ENCODE measurements around the gene NECAB3. TPM values are rescaled to one million over a fixed set of nuclear protein-coding genes. Genes with fewer than 3 reads are reported as not detected.
"Not testable (repeated sequence)": the region's sequence is repeated elsewhere in the genome, so short reads cannot be mapped to it uniquely, and the experiment has no call there.

NECAB3 gene
- total RNA-seq: 7.2 and 9.7 TPM in 2 replicates

- DNase-seq (ENCODE audit: low read depth in 2 of 2): peak; percentile 73 to 78
These were observed at the start of gene NECAB3 for GRCh38 chr20:33674294-33675135. TSS of gene NECAB3 (minus strand) at chr20:33674428. CDS start at chr20:33674352, 76 bp downstream.

- DNase-seq (ENCODE audit: low read depth in 2 of 2): no peak
These were observed 47.3 kb upstream of the NECAB3 start for GRCh38 chr20:33721391-33722140.

- peak; percentile 98 to 99 for DNase-seq (ENCODE audit: low read depth in 2 of 2)
These were observed 45.9 kb upstream of the NECAB3 start, which contains the start of gene PXMP4 for GRCh38 chr20:33719989-33720709. TSS of gene PXMP4 (minus strand) at chr20:33720310. CDS start at chr20:33720207, 103 bp downstream.

- DNase-seq (ENCODE audit: low read depth in 2 of 2): no peak
These were observed 45.2 kb upstream of the NECAB3 start for GRCh38 chr20:33719277-33719988.

GRCh38 chr20:33716498-33716897 is 42.3 kb upstream of the NECAB3 start:
- no peak for DNase-seq (ENCODE audit: low read depth in 2 of 2)

GRCh38 chr20:33713865-33714367 is 39.7 kb upstream of the NECAB3 start:
- no peak for DNase-seq (ENCODE audit: low read depth in 2 of 2)

GRCh38 chr20:33711446-33711738 is 37.2 kb upstream of the NECAB3 start:
- no peak for DNase-seq (ENCODE audit: low read depth in 2 of 2)

GRCh38 chr20:33710681-33711445 is 36.6 kb upstream of the NECAB3 start:
- DNase-seq (ENCODE audit: low read depth in 2 of 2): no peak

GRCh38 chr20:33709905-33710541 is 35.8 kb upstream of the NECAB3 start:
- no peak for DNase-seq (ENCODE audit: low read depth in 2 of 2)

- DNase-seq (ENCODE audit: low read depth in 2 of 2): no peak
These were observed 35.2 kb upstream of the NECAB3 start for GRCh38 chr20:33709398-33709797.

GRCh38 chr20:33707668-33708067 is 33.4 kb upstream of the NECAB3 start:
- DNase-seq (ENCODE audit: low read depth in 2 of 2): no peak

- DNase-seq (ENCODE audit: low read depth in 2 of 2): no peak
These were observed 30.1 kb upstream of the NECAB3 start for GRCh38 chr20:33704197-33704924.

GRCh38 chr20:33703498-33704137 is 29.4 kb upstream of the NECAB3 start:
- DNase-seq (ENCODE audit: low read depth in 2 of 2): no peak

GRCh38 chr20:33702861-33703260 is 28.6 kb upstream of the NECAB3 start:
- DNase-seq (ENCODE audit: low read depth in 2 of 2): no peak

- no peak for DNase-seq (ENCODE audit: low read depth in 2 of 2)
These were observed 27.6 kb upstream of the NECAB3 start for GRCh38 chr20:33701629-33702450.

- not testable (repeated sequence) for DNase-seq (ENCODE audit: low read depth in 2 of 2)
These were observed 26.6 kb upstream of the NECAB3 start for GRCh38 chr20:33700696-33701441.

GRCh38 chr20:33698966-33699365 is 24.7 kb upstream of the NECAB3 start:
- DNase-seq (ENCODE audit: low read depth in 2 of 2): not testable (repeated sequence)
